ENCODE data around the gene ST8SIA2. TPM values are rescaled to one million over a fixed set of nuclear protein-coding genes. Genes with fewer than 3 reads are reported as not detected.

The ST8SIA2 gene
- total RNA-seq, 1 donor from 2014 or later, result 13.6 TPM

DNA sequence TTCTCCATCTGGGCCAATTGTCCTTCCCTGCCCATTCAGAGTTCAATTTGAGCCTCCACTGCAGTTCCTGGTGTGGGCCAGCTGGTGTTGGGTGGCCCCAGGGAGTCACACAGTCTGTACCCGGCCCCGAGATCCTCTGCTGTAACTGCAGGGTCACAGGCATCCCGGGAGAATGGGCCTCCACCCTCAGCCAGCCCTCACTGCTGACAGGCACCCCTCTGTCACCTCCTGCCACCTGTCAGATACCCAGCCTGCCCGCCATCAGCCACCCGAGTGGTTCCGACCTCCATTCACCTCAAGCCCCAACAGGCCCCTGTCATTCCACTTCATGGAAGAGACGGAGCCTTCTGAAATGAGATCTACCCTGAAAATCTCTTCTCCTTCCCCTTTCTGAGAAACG, 73.2 kb downstream of the ST8SIA2 start:
- TF ChIP-seq, protein P1, sequence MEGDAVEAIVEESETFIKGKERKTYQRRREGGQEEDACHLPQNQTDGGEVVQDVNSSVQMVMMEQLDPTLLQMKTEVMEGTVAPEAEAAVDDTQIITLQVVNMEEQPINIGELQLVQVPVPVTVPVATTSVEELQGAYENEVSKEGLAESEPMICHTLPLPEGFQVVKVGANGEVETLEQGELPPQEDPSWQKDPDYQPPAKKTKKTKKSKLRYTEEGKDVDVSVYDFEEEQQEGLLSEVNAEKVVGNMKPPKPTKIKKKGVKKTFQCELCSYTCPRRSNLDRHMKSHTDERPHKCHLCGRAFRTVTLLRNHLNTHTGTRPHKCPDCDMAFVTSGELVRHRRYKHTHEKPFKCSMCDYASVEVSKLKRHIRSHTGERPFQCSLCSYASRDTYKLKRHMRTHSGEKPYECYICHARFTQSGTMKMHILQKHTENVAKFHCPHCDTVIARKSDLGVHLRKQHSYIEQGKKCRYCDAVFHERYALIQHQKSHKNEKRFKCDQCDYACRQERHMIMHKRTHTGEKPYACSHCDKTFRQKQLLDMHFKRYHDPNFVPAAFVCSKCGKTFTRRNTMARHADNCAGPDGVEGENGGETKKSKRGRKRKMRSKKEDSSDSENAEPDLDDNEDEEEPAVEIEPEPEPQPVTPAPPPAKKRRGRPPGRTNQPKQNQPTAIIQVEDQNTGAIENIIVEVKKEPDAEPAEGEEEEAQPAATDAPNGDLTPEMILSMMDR (IDR thresholded peaks at IDR 0.05), result no peak
- TF ChIP-seq EZH2phosphoT487 (IDR thresholded peaks at IDR 0.05) (no peak), EZH2 (IDR thresholded peaks at IDR 0.05) (no peak)
- peaks cover 3% of the 10 kb centered on the region for H3K27me3 Mint-ChIP-seq (ENCODE audit: insufficient read depth, low read depth)
- no peaks in the 10 kb centered on the region for H3F3A ChIP-seq (ENCODE audit: low read depth)
- no peak overlapping the region for H3K4me2 ChIP-seq
- peaks cover 16% of the 10 kb centered on the region for H3K4me1 Mint-ChIP-seq
- H3K4me3 Mint-ChIP-seq, result no peak overlapping the region
- no peak overlapping the region for H3K27ac ChIP-seq
- H3K9me3 ChIP-seq (ENCODE audit: low read depth), result no peaks in the 10 kb centered on the region
- peak overlapping the region; percentile 4 for H3K27ac Mint-ChIP-seq
- H3K9me3 Mint-ChIP-seq, result peaks cover 2% of the 10 kb centered on the region
- no peaks in the 10 kb centered on the region for H3K79me2 ChIP-seq (ENCODE audit: low read depth)
- DNase-seq (ENCODE audit: low spot score), result no peak
- no peak overlapping the region for H3K4me3 ChIP-seq
- H3K36me3 Mint-ChIP-seq, result peaks cover 41% of the 10 kb centered on the region
- H3K9ac ChIP-seq, result no peak overlapping the region
- H3K27me3 ChIP-seq, result no peaks in the 10 kb centered on the region
- H3K36me3 ChIP-seq, result no peaks in the 10 kb centered on the region
- no peaks in the 10 kb centered on the region for H3K4me1 ChIP-seq
- H2AFZ ChIP-seq (replicated peaks), result no peak overlapping the region
- H4K20me1 ChIP-seq (ENCODE audit: low read depth), result no peaks in the 10 kb centered on the region

DNA sequence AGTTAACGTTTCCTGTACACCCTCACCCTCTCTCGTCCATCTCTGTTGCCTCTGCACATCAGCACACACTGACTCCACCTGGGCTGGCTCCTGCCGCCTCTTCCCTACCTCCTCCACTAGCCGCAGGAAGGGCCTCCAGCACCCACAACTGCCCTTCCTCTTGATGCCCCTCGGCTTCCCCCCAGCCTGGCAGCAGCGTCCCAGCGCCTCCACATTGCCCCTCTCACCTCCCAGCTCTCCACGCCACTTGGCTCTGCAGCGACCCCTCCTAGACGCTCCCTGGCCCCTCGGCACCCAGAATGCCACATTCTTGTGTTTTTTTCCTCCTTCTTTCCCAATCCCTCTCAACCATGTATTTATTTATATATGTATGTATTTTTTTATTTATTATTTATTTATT, 73.6 kb downstream of the ST8SIA2 start:
- no peak for TF ChIP-seq EZH2phosphoT487 (IDR thresholded peaks at IDR 0.05)
- no peaks in the 10 kb centered on the region for H3K9me3 ChIP-seq (ENCODE audit: low read depth)
- H3K27ac ChIP-seq, result no peak overlapping the region
- no peaks in the 10 kb centered on the region for H3K79me2 ChIP-seq (ENCODE audit: low read depth)
- H3F3A ChIP-seq (ENCODE audit: low read depth), result no peaks in the 10 kb centered on the region
- H3K27me3 ChIP-seq, result no peaks in the 10 kb centered on the region
- H3K36me3 ChIP-seq, result no peaks in the 10 kb centered on the region
- H3K27me3 Mint-ChIP-seq (ENCODE audit: insufficient read depth, low read depth), result peaks cover 3% of the 10 kb centered on the region
- peaks cover 20% of the 10 kb centered on the region for H3K4me1 Mint-ChIP-seq
- H3K4me2 ChIP-seq, result no peak overlapping the region
- H3K4me3 Mint-ChIP-seq, result no peak overlapping the region
- H3K4me3 ChIP-seq, result no peak overlapping the region
- no peak overlapping the region for H2AFZ ChIP-seq (replicated peaks)
- H3K36me3 Mint-ChIP-seq, result peaks cover 39% of the 10 kb centered on the region
- H3K9ac ChIP-seq, result no peak overlapping the region
- H3K9me3 Mint-ChIP-seq, result peaks cover 4% of the 10 kb centered on the region
- no peaks in the 10 kb centered on the region for H3K4me1 ChIP-seq
- peak overlapping the region; percentile 4 for H3K27ac Mint-ChIP-seq
- H4K20me1 ChIP-seq (ENCODE audit: low read depth), result no peaks in the 10 kb centered on the region
- no peak for DNase-seq (ENCODE audit: low spot score)

DNA sequence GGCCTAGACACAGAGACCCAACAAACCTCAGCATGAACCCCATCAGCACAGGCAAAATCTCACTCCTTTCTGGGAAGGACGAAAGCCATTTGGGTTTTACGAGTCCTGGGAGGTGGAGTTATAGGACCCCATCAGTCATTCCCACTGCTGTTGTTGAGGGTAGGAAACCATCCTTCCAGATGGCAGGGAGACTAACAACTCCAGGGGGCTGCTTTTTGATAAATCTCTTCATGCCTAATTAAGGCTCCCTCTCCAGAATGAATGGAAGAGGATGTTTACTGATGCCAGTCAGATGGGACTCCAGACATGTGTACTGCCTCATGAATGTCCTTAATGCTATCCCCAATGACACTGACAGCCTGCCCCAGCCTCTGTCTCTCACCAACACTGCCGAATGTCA, 75.3 kb downstream of the ST8SIA2 start:
- H3K4me3 ChIP-seq, result no peak overlapping the region
- H3K27ac ChIP-seq, result no peak overlapping the region
- no peak for DNase-seq (ENCODE audit: low spot score)
- Mint-ChIP-seq H3K27ac (no peak overlapping the region), H3K36me3 (peaks cover 29% of the 10 kb centered on the region), H3K4me1 (peaks cover 25% of the 10 kb centered on the region), H3K9me3 (peaks cover 4% of the 10 kb centered on the region), H3K4me3 (peak overlapping the region; percentile 16), H3K27me3 (ENCODE audit: insufficient read depth, low read depth) (peaks cover 6% of the 10 kb centered on the region)
- no peak for TF ChIP-seq EZH2phosphoT487 (IDR thresholded peaks at IDR 0.05)
- TF ChIP-seq, protein P1 (IDR thresholded peaks at IDR 0.05), result no peak
- no peak for TF ChIP-seq EZH2 (IDR thresholded peaks at IDR 0.05)
- H2AFZ ChIP-seq (replicated peaks), result no peak overlapping the region
- H3K79me2 ChIP-seq (ENCODE audit: low read depth), result no peaks in the 10 kb centered on the region
- H3K4me2 ChIP-seq, result no peak overlapping the region
- H4K20me1 ChIP-seq (ENCODE audit: low read depth), result no peaks in the 10 kb centered on the region
- H3K9me3 ChIP-seq (ENCODE audit: low read depth), result no peaks in the 10 kb centered on the region
- no peaks in the 10 kb centered on the region for H3F3A ChIP-seq (ENCODE audit: low read depth)
- H3K9ac ChIP-seq, result no peak overlapping the region
- H3K27me3 ChIP-seq, result no peaks in the 10 kb centered on the region
- H3K36me3 ChIP-seq, result no peaks in the 10 kb centered on the region
- no peaks in the 10 kb centered on the region for H3K4me1 ChIP-seq

DNA sequence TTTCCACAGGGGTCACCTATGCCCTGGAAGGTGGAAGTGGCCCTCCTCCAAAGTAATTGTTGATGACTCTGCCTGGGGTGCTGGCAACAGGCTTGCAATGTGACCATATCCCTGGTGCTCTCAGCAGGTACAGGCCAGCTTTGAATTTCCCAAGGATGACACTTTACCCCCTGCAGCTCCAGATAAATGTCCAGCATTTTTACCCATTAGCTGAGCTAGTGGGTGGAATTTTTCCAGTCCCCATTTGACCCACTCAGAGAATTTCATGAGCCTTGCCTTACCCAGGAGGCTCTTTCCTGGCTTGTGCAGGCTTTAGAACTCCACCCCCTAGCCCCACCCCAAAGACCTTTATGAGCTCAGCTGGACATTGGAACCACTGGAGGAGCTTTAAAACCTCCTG, 77.6 kb downstream of the ST8SIA2 start:
- H3K9me3 Mint-ChIP-seq, result peaks cover 4% of the 10 kb centered on the region
- no peaks in the 10 kb centered on the region for H3K9me3 ChIP-seq (ENCODE audit: low read depth)
- H2AFZ ChIP-seq (replicated peaks), result no peak overlapping the region
- H3K27ac ChIP-seq, result no peak overlapping the region
- H3K36me3 ChIP-seq, result no peaks in the 10 kb centered on the region
- no peak overlapping the region for H3K4me3 ChIP-seq
- no peak overlapping the region for H3K27ac Mint-ChIP-seq
- peaks cover 9% of the 10 kb centered on the region for H3K27me3 Mint-ChIP-seq (ENCODE audit: insufficient read depth, low read depth)
- no peaks in the 10 kb centered on the region for H3K4me1 ChIP-seq
- peak overlapping the region; percentile 28 for H3K4me3 Mint-ChIP-seq
- H3K36me3 Mint-ChIP-seq, result peaks cover 15% of the 10 kb centered on the region
- no peaks in the 10 kb centered on the region for H4K20me1 ChIP-seq (ENCODE audit: low read depth)
- no peaks in the 10 kb centered on the region for H3F3A ChIP-seq (ENCODE audit: low read depth)
- no peak overlapping the region for H3K4me2 ChIP-seq
- H3K27me3 ChIP-seq, result no peaks in the 10 kb centered on the region
- H3K79me2 ChIP-seq (ENCODE audit: low read depth), result no peaks in the 10 kb centered on the region
- TF ChIP-seq, protein P1 (IDR thresholded peaks at IDR 0.05), result no peak
- TF ChIP-seq EZH2phosphoT487 (IDR thresholded peaks at IDR 0.05) (no peak), EZH2 (IDR thresholded peaks at IDR 0.05) (no peak)
- peaks cover 25% of the 10 kb centered on the region for H3K4me1 Mint-ChIP-seq
- no peak for DNase-seq (ENCODE audit: low spot score)
- no peak overlapping the region for H3K9ac ChIP-seq

Data from neural progenitor cell (in vitro differentiated cells).